Testis (tissue), 3 donors: Measurements from ENCODE around the gene STIM1. TPM values are rescaled to one million over a fixed set of nuclear protein-coding genes. Genes with fewer than 3 reads are reported as not detected.
"Not testable (repeated sequence)": the region's sequence is repeated elsewhere in the genome, so short reads cannot be mapped to it uniquely, and the experiment has no call there.

Experiments
- DNase-seq: peaks from one replicate; pipeline ENCODE4 v3.0.0-alpha.2; 2019
- H3K27ac ChIP-seq, 2 donors: fragments of 200-600 bp; sonication (generic); one replicate each; pipeline ENCODE4 v1.5.1; 2019
- H3K27me3 ChIP-seq: fragments of 200-600 bp; sonication (generic); one replicate; pipeline ENCODE4 v1.5.1; 2019
- H3K36me3 ChIP-seq: fragments of 200-600 bp; sonication (generic); one replicate; pipeline ENCODE4 v1.5.1; 2017; ENCODE audit warnings: low read depth; ENCODE audit errors: missing control alignments
- H3K4me1 ChIP-seq: fragments of 200-600 bp; sonication (generic); one replicate; pipeline ENCODE4 v1.5.1; 2019
- H3K4me3 ChIP-seq, 2 donors: fragments of 200-600 bp; sonication (generic); one replicate each; pipeline ENCODE4 v1.5.1; 2017 to 2019
- H3K9me3 ChIP-seq: fragments of 200-600 bp; sonication (generic); one replicate; pipeline ENCODE4 v1.5.1; 2017
- POLR2A ChIP-seq: fragments of 450-650 bp; IDR thresholded peaks from one replicate; pipeline ENCODE4 v1.6.1; 2017; ENCODE audit warnings: antibody characterized with exemption, mild to moderate bottlenecking, moderate library complexity
- WGBS, 2 donors: methylation state at CpG; one replicate each; pipeline ENCODE4 v1.1.5; 2018; 5-methylcytosine and 5-hydroxymethylcytosine counted together
- intact Hi-C: fragments of 100-400 bp; cut with DNase I; formaldehyde crosslinking; loops from one replicate; pipeline ENCODE4 v1.15.1; 2023; ENCODE audit warnings: low total_unique reads
- polyA plus RNA-seq: library from polyadenylated mRNA; stranded (reverse); fragments of 350-450 nt; fragmentation: Illumina TruSeq; extraction: RNeasy Lipid Tissue Mini Kit (QIAGEN cat#74804); gene quantifications from one replicate; pipeline ENCODE4 v1.2.3, GENCODE V29; 2014; ENCODE audit warnings: low read depth, low replicate concordance; ENCODE audit not compliant: insufficient read depth
- total RNA-seq, 2 donors: library from RNA; depleted of rRNA; stranded (reverse); fragments of >200 nt; gene quantifications; one replicate each; pipeline ENCODE4 v1.2.3, GENCODE V29; 2016
- TF ChIP-seq, protein P1 (sequence below), 3 experiments: fragments of 450-650 bp in 2 of 3; fragments of 200-600 bp in 1 of 3; sonication (generic) in 1 of 3; IDR thresholded peaks; one replicate each; pipeline ENCODE4 v1.5.1; 2016 to 2019; ENCODE audit warnings: antibody characterized with exemption in 3 of 3, mild to moderate bottlenecking in 2 of 3, moderate library complexity in 1 of 3

The STIM1 gene
- total and polyA plus RNA-seq, 3 donors from 2014 or later = 78.2 to 95.5 (median 87.1) TPM

GRCh38 chr11:3860375-3860774 is 4.9 kb downstream of the STIM1 start:
- TF ChIP-seq, protein P1, sequence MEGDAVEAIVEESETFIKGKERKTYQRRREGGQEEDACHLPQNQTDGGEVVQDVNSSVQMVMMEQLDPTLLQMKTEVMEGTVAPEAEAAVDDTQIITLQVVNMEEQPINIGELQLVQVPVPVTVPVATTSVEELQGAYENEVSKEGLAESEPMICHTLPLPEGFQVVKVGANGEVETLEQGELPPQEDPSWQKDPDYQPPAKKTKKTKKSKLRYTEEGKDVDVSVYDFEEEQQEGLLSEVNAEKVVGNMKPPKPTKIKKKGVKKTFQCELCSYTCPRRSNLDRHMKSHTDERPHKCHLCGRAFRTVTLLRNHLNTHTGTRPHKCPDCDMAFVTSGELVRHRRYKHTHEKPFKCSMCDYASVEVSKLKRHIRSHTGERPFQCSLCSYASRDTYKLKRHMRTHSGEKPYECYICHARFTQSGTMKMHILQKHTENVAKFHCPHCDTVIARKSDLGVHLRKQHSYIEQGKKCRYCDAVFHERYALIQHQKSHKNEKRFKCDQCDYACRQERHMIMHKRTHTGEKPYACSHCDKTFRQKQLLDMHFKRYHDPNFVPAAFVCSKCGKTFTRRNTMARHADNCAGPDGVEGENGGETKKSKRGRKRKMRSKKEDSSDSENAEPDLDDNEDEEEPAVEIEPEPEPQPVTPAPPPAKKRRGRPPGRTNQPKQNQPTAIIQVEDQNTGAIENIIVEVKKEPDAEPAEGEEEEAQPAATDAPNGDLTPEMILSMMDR (IDR thresholded peaks at IDR 0.05) = no peak
- Histone ChIP-seq H3K9me3 (no peaks in the 10 kb centered on the region), H3K4me1 (peaks cover 47% of the 10 kb centered on the region), H3K4me3 (no peak overlapping the region), H3K27ac (no peak overlapping the region), H3K27me3 (no peaks in the 10 kb centered on the region), H3K36me3 (no peaks in the 10 kb centered on the region)
- DNase-seq = no peak
- 76 to 84% methylated on average over 2 of the region's 2 CpGs for WGBS, 2 donors
- intact Hi-C loops = no loop called here

- H3K4me3 ChIP-seq, H3K36me3 ChIP-seq, intact Hi-C loops, H3K27me3 ChIP-seq, H3K9me3 ChIP-seq, DNase-seq, H3K27ac ChIP-seq: not testable (repeated sequence)
- peaks cover 53% of the 10 kb centered on the region for H3K4me1 ChIP-seq
- 79 to 90% methylated on average over 4 of the region's 4 CpGs for WGBS, 2 donors
Observed at GRCh38 chr11:3860898-3861393, 5.5 kb downstream of the STIM1 start.

DNA sequence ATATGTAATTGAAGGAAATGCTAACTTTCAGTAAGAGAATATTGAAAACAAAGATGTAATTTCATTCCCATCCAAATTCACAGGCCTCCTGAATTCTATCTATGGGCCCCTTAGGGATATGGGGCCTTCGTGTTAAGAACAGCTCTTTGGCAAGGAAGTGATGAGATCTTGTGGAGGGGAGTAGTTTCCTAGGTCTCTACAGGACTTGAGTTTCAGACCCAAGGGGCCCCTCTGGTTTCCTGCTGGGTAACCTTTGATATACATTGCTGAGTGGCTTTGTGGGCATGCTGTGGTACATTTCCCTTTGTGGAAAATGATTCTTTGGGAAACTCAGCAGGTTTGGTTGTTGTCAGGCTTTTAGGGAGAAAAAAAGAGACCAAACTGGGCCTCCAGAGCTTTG is 6.2 kb downstream of the STIM1 start:
- H3K4me1 ChIP-seq = peaks cover 54% of the 10 kb centered on the region
- no peaks in the 10 kb centered on the region for H3K27me3 ChIP-seq
- no peaks in the 10 kb centered on the region for H3K36me3 ChIP-seq
- DNase-seq = no peak
- no peak overlapping the region for H3K4me3 ChIP-seq
- intact Hi-C loops = no loop called here
- H3K27ac ChIP-seq = no peak overlapping the region
- no peaks in the 10 kb centered on the region for H3K9me3 ChIP-seq
- no peak for TF ChIP-seq POLR2A
- TF ChIP-seq, protein P1 (IDR thresholded peaks at IDR 0.05) = no peak
- 53 to 63% methylated on average over 1 of the region's 1 CpG for WGBS, 2 donors

DNA sequence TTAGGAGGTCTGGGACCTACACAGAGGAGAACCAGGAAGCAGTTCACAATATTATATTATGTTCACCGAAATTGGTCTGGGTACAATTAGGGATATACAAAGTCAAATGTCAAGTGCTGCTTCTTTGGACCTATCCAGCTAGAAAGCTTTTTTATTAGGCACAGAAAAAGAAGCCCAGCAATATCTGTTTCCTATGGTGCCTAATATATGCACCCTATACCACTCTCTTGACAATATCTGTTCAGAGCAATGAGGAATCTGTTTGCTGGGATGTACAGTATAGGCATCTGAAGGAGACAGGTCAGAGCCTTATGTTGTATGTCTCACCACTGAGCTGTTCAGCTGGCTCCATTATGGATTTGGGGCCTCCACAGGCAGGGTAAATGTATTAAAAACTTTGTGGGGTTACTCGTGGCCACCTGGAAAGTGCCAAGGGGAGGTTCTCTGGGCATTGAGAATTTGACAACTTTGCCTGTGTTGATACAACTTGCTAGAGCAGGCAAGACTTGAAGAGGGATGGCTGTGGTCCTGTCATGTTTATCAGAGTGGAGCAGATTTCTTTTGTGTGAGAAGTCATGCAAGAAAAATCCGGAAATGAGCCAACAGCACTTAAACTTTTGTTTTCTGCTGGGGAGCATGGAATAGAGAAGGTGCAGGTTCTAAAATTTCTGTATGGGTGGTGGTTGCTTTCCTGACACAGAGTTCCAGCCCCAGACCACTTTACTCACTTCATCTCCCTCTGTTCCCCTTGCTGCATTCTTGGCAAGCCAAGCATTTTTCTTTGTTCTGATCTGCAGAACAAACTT is 10.1 kb downstream of the STIM1 start:
- Histone ChIP-seq H3K9me3 (no peaks in the 10 kb centered on the region), H3K4me1 (peaks cover 44% of the 10 kb centered on the region), H3K27ac (peak overlapping the region in 1 of 2 donors; percentile 67), H3K27me3 (no peaks in the 10 kb centered on the region), H3K4me3 (no peak overlapping the region), H3K36me3 (no peaks in the 10 kb centered on the region)
- DNase-seq = no peak
- TF ChIP-seq POLR2A = no peak
- TF ChIP-seq, protein P1 (IDR thresholded peaks at IDR 0.05) = no peak
- intact Hi-C loops = no loop called here
- 46 to 57% methylated on average over 3 of the region's 3 CpGs for WGBS, 2 donors

GRCh38 chr11:3866206-3866605 is 10.7 kb downstream of the STIM1 start:
- DNase-seq = no peak
- peaks cover 42% of the 10 kb centered on the region for H3K4me1 ChIP-seq

More at GRCh38 chr11:3866206-3866605, 10.7 kb downstream of the STIM1 start:
- TF ChIP-seq, protein P1 (IDR thresholded peaks at IDR 0.05) = no peak
- TF ChIP-seq POLR2A = no peak
- no peaks in the 10 kb centered on the region for H3K9me3 ChIP-seq
- WGBS, 2 donors = 82 to 85% methylated on average over 5 of the region's 5 CpGs
- no peaks in the 10 kb centered on the region for H3K27me3 ChIP-seq
- intact Hi-C loops = no loop called here
- H3K4me3 ChIP-seq = no peak overlapping the region
- H3K36me3 ChIP-seq = no peaks in the 10 kb centered on the region
- H3K27ac ChIP-seq = peak overlapping the region; percentile 26 to 67
